Measurements from ENCODE around the gene ITGAE.
"Not testable (repeated sequence)": the region's sequence is repeated elsewhere in the genome, so short reads cannot be mapped to it uniquely, and the experiment has no call there.

The ITGAE gene

GRCh38 chr17:3794557-3795389, 6.2 kb downstream of the ITGAE start:
- DNase-seq (ENCODE audit: low read depth) = no peak

- DNase-seq (ENCODE audit: low read depth) = not testable (repeated sequence)
Measured at GRCh38 chr17:3794152-3794551, 6.8 kb downstream of the ITGAE start.

- DNase-seq (ENCODE audit: low read depth) = not testable (repeated sequence)
Measured at GRCh38 chr17:3793258-3793657, 7.7 kb downstream of the ITGAE start.

- DNase-seq (ENCODE audit: low read depth) = no peak
Measured at GRCh38 chr17:3792481-3792880, 8.5 kb downstream of the ITGAE start.

GRCh38 chr17:3788200-3788599, 12.8 kb downstream of the ITGAE start:
- no peak for DNase-seq (ENCODE audit: low read depth)

- DNase-seq (ENCODE audit: low read depth) = not testable (repeated sequence)
Measured at GRCh38 chr17:3785323-3785722, 15.7 kb downstream of the ITGAE start.

GRCh38 chr17:3782751-3783150, 18.2 kb downstream of the ITGAE start:
- no peak for DNase-seq (ENCODE audit: low read depth)

- DNase-seq (ENCODE audit: low read depth) = no peak
Measured at GRCh38 chr17:3780986-3781385, 20.0 kb downstream of the ITGAE start.

- DNase-seq (ENCODE audit: low read depth) = no peak
Measured at GRCh38 chr17:3777366-3778120, 23.4 kb downstream of the ITGAE start.

- no peak for DNase-seq (ENCODE audit: low read depth)
Measured at GRCh38 chr17:3773966-3774365, 27.0 kb downstream of the ITGAE start.

- peak; percentile 15 for DNase-seq (ENCODE audit: low read depth)
Measured at GRCh38 chr17:3773511-3773910, 27.5 kb downstream of the ITGAE start.

GRCh38 chr17:3772764-3773163, 28.2 kb downstream of the ITGAE start:
- no peak for DNase-seq (ENCODE audit: low read depth)

- no peak for DNase-seq (ENCODE audit: low read depth)
Measured at GRCh38 chr17:3771140-3771539, 29.8 kb downstream of the ITGAE start.

- no peak for DNase-seq (ENCODE audit: low read depth)
Measured at GRCh38 chr17:3770466-3770865, 30.5 kb downstream of the ITGAE start.

GRCh38 chr17:3768769-3769168, 32.2 kb downstream of the ITGAE start:
- DNase-seq (ENCODE audit: low read depth) = no peak

- no peak for DNase-seq (ENCODE audit: low read depth)
Measured at GRCh38 chr17:3768341-3768740, 32.6 kb downstream of the ITGAE start.

- no peak for DNase-seq (ENCODE audit: low read depth)
Measured at GRCh38 chr17:3766779-3767178, 34.2 kb downstream of the ITGAE start.

- no peak for DNase-seq (ENCODE audit: low read depth)
Measured at GRCh38 chr17:3765981-3766380, 35.0 kb downstream of the ITGAE start.

GRCh38 chr17:3763777-3764170, 37.2 kb downstream of the ITGAE start:
- no peak for DNase-seq (ENCODE audit: low read depth)

GRCh38 chr17:3762922-3763776, 37.8 kb downstream of the ITGAE start:
- DNase-seq (ENCODE audit: low read depth) = no peak

GRCh38 chr17:3761918-3762380, 39.0 kb downstream of the ITGAE start:
- no peak for DNase-seq (ENCODE audit: low read depth)
